B cell (primary cell): ENCODE measurements around the gene FAM98A. TPM values are rescaled to one million over a fixed set of nuclear protein-coding genes. Genes with fewer than 3 reads are reported as not detected.

ENCODE experiments used
- ATAC-seq: fragments of 200-7000 bp; cut with Tn5 transposase; one replicate; pipeline ENCODE4 v1.10.0; 2021; ENCODE audit warnings: low read depth, mild to moderate bottlenecking, moderate number of reproducible peaks, moderate library complexity
- CTCF ChIA-PET: fragments of 350-600 bp; sonication (Branson Sonifier 250); formaldehyde crosslinking; loops from one replicate; lab custom pipeline; 2021; ENCODE audit warnings: antibody characterized with exemption, inconsistent platforms; lab: Charles Lee
- POLR2A ChIA-PET: fragments of 350-600 bp; sonication (Branson Sonifier 250); formaldehyde crosslinking; loops from one replicate; lab custom pipeline; 2021; ENCODE audit warnings: antibody characterized with exemption; lab: Charles Lee
- DNase-seq: peaks from one replicate; pipeline ENCODE4 v3.0.0; 2013
- H2AFZ ChIP-seq: 2 replicates; pipeline ENCODE4 v1.6.1; 2012; ENCODE audit warnings: mild to moderate bottlenecking, low read depth, low read length; ENCODE audit not compliant: insufficient read depth, poor library complexity, severe bottlenecking
- H3K27ac ChIP-seq, 2 donors: 1 replicate in 1 of 2; 2 replicates in 1 of 2; pipeline ENCODE4 v1.5.1; 2012 to 2013; ENCODE audit warnings: low read length in 2 of 2, mild to moderate bottlenecking in 2 of 2, moderate library complexity in 1 of 2
- H3K27me3 ChIP-seq, 4 experiments: fragments of 200-600 bp in 1 of 4; sonication (generic) in 1 of 4; replicated peaks in 1 of 4; 1 replicate in 2 of 4; 2 replicates in 2 of 4; pipeline versions ENCODE4 v1.6.1 to v1.7.0; 2013 to 2016; ENCODE audit warnings: low read length in 3 of 4, mild to moderate bottlenecking in 2 of 4, mixed read lengths in 1 of 4, moderate library complexity in 1 of 4; ENCODE audit not compliant: insufficient read depth in 4 of 4, control insufficient read depth in 3 of 4; ENCODE audit errors: control extremely low read depth in 1 of 4
- H3K36me3 ChIP-seq, 2 experiments: replicated peaks in 1 of 2; 1 replicate in 1 of 2; 2 replicates in 1 of 2; pipeline versions ENCODE4 v1.6.1 to v1.7.1; 2013; ENCODE audit warnings: low read length in 1 of 2; ENCODE audit not compliant: insufficient read depth in 2 of 2, control insufficient read depth in 1 of 2; ENCODE audit errors: control extremely low read depth in 1 of 2, extremely low read depth in 1 of 2
- H3K4me1 ChIP-seq, 2 donors: fragments of 200-600 bp in 1 of 2; sonication (generic) in 1 of 2; 1 replicate in 1 of 2; 2 replicates in 1 of 2; pipeline versions ENCODE4 v1.5.1 to v1.6.1; 2013 to 2017; ENCODE audit warnings: low read length in 2 of 2; ENCODE audit not compliant: control insufficient read depth in 2 of 2, insufficient read depth in 2 of 2
- H3K4me2 ChIP-seq: replicated peaks from 2 replicates; pipeline ENCODE3; 2012; ENCODE audit warnings: mild to moderate bottlenecking, low read depth, low read length; ENCODE audit not compliant: poor library complexity, severe bottlenecking
- H3K4me3 ChIP-seq, 5 experiments: fragments of 200-600 bp in 1 of 5; sonication (generic) in 1 of 5; 1 replicate in 3 of 5; 2 replicates in 2 of 5; pipeline versions ENCODE4 v1.5.1 to v1.7.0; 2011 to 2016; ENCODE audit warnings: low read length in 4 of 5, mild to moderate bottlenecking in 4 of 5, low read depth in 2 of 5, control low read depth in 1 of 5, moderate library complexity in 1 of 5; ENCODE audit not compliant: insufficient read depth in 1 of 5; ENCODE audit errors: control extremely low read depth in 1 of 5, extremely low read depth in 1 of 5
- H3K79me2 ChIP-seq: fragments of 200-600 bp; sonication (generic); one replicate; pipeline ENCODE4 v1.6.0; 2016; ENCODE audit warnings: low read length; ENCODE audit not compliant: control insufficient read depth, insufficient read depth
- H3K9ac ChIP-seq: fragments of 200-600 bp; sonication (generic); 2 replicates; pipeline ENCODE4 v1.6.1; 2017; ENCODE audit warnings: mild to moderate bottlenecking, low read length, moderate library complexity
- H3K9me3 ChIP-seq, 3 donors: one replicate each; pipeline versions ENCODE4 v1.6.1 to v1.7.1; 2013; ENCODE audit warnings: low read length in 2 of 3; ENCODE audit not compliant: control insufficient read depth in 2 of 3, insufficient read depth in 1 of 3; ENCODE audit errors: control extremely low read depth in 1 of 3
- H4K20me1 ChIP-seq: 2 replicates; pipeline ENCODE4 v1.6.0; 2012; ENCODE audit warnings: mild to moderate bottlenecking, low read length; ENCODE audit not compliant: insufficient read depth, control insufficient read depth, poor library complexity, severe bottlenecking
- H3K27ac Mint-ChIP-seq: one replicate; pipeline ENCODE4 v1.8.0; 2021; ENCODE audit warnings: mixed read lengths
- H3K27me3 Mint-ChIP-seq: one replicate; pipeline ENCODE4 v1.8.0; 2021; ENCODE audit warnings: mixed read lengths
- H3K4me1 Mint-ChIP-seq: one replicate; pipeline ENCODE4 v1.8.0; 2021; ENCODE audit warnings: mixed read lengths
- H3K4me3 Mint-ChIP-seq: one replicate; pipeline ENCODE4 v1.8.0; 2021; ENCODE audit warnings: mixed read lengths
- H3K9me3 Mint-ChIP-seq: one replicate; pipeline ENCODE4 v1.8.0; 2022; ENCODE audit warnings: mixed read lengths; ENCODE audit not compliant: insufficient read depth
- CTCF ChIP-seq: fragments of 200-600 bp; IDR thresholded peaks from one replicate; pipeline ENCODE4 v1.8.0; 2022; ENCODE audit warnings: antibody characterized with exemption, mild to moderate bottlenecking
- EZH2 ChIP-seq: IDR thresholded peaks from 2 replicates; pipeline ENCODE4 v1.6.1; 2012; ENCODE audit warnings: borderline replicate concordance, low read depth, mild to moderate bottlenecking, moderate library complexity, low read length; ENCODE audit not compliant: insufficient read depth, poor library complexity, severe bottlenecking
- WGBS: methylation state at CpG from one replicate; pipeline ENCODE4 v1.1.5; 2013; ENCODE audit warnings: missing lambda C conversion rate; ENCODE audit not compliant: insufficient coverage; 5-methylcytosine and 5-hydroxymethylcytosine counted together
- intact Hi-C: fragments of 100-400 bp; cut with micrococcal nuclease; formaldehyde crosslinking; loops from one replicate; pipeline ENCODE4 v1.10.0; 2022
- polyA plus RNA-seq: library from polyadenylated mRNA; depleted of rRNA; stranded (reverse); fragments of >200 nt; gene quantifications from 2 replicates; pipeline ENCODE4 v1.2.3, GENCODE V29; 2012
- total RNA-seq, 2 donors: library from RNA; stranded (reverse); fragments of 120-200 nt in 1 of 2; gene quantifications; 1 replicate in 1 of 2; 2 replicates in 1 of 2; pipeline versions ENCODE4 v1.2.3 to v1.2.4, GENCODE V29; 2013 to 2022

Gene FAM98A
- total and polyA plus RNA-seq, 2 donors (not counting 1 experiment from before 2014, with no cell fraction given), result 8.1 to 32.1 TPM

GRCh38 chr2:33561872-33562271, 37.2 kb downstream of the FAM98A start:
- no peak for DNase-seq
- H3K4me1 Mint-ChIP-seq, result no peaks in the 10 kb centered on the region
- no peaks in the 10 kb centered on the region for H3K27me3 Mint-ChIP-seq
- intact Hi-C loops, result no loop called here
- Histone ChIP-seq H2AFZ (no peak overlapping the region), H3K9me3 (no peaks in the 10 kb centered on the region), H3K79me2 (no peaks in the 10 kb centered on the region), H4K20me1 (no peaks in the 10 kb centered on the region), H3K4me2 (no peak overlapping the region), H3K36me3 (peaks cover 0 to 74% of the 10 kb centered on the region in 2 experiments), H3K27me3 (no peaks in the 10 kb centered on the region), H3K4me3 (no peak overlapping the region), H3K27ac (no peak overlapping the region), H3K4me1 (no peaks in the 10 kb centered on the region), H3K9ac (no peak overlapping the region)
- no peak for TF ChIP-seq EZH2
- TF ChIP-seq CTCF, result no peak
- POLR2A ChIA-PET, result no interaction called here
- H3K27ac Mint-ChIP-seq, result no peak overlapping the region
- CTCF ChIA-PET, result interaction anchor here (0.9 to 1.0 kb wide), 2 partner anchors 21 to 86 kb away, joined by 3 read pairs; partner anchors contain the start of gene RASGRP3
- H3K4me3 Mint-ChIP-seq, result no peak overlapping the region
- ATAC-seq, result no peak
- H3K9me3 Mint-ChIP-seq, result no peaks in the 10 kb centered on the region

GRCh38 chr2:33560017-33560416, 39.1 kb downstream of the FAM98A start:
- Mint-ChIP-seq H3K4me3 (no peak overlapping the region), H3K9me3 (no peaks in the 10 kb centered on the region), H3K27me3 (no peaks in the 10 kb centered on the region), H3K27ac (peak overlapping the region; percentile 2), H3K4me1 (peaks cover 4% of the 10 kb centered on the region)
- no peaks in the 10 kb centered on the region for H3K79me2 ChIP-seq
- H3K4me2 ChIP-seq, result no peak overlapping the region
- no peak for DNase-seq
- no peak for TF ChIP-seq EZH2
- TF ChIP-seq CTCF, result no peak
- H3K9me3 ChIP-seq, result no peaks in the 10 kb centered on the region
- peak overlapping the region in 1 of 2 donors; percentile 21 for H3K27ac ChIP-seq
- WGBS, result 100% methylated on average over 1 of the region's 2 CpGs
- no peak for ATAC-seq
- no peak overlapping the region for H3K9ac ChIP-seq
- H3K27me3 ChIP-seq, result no peaks in the 10 kb centered on the region
- intact Hi-C loops, result no loop called here
- no peaks in the 10 kb centered on the region for H4K20me1 ChIP-seq
- CTCF ChIA-PET, result no interaction called here
- peaks cover 3 to 4% of the 10 kb centered on the region in 2 donors for H3K4me1 ChIP-seq
- H3K36me3 ChIP-seq, result peaks cover 0 to 81% of the 10 kb centered on the region in 2 experiments
- H3K4me3 ChIP-seq, result no peak overlapping the region
- POLR2A ChIA-PET, result no interaction called here
- H2AFZ ChIP-seq, result no peak overlapping the region
